DOHH2 (cell line): ENCODE measurements around the gene MLLT3.

Experiments
- H3F3A ChIP-seq: fragments of 200-600 bp; sonication (generic), shearing (Covaris generic); 2 replicates; pipeline ENCODE4 v1.6.0; 2016; ENCODE audit warnings: antibody characterized with exemption, mild to moderate bottlenecking; ENCODE audit not compliant: control insufficient read depth, insufficient read depth
- H3K27ac ChIP-seq: fragments of 200-600 bp; sonication (generic); 2 replicates; pipeline ENCODE4 v1.5.1; 2014; ENCODE audit warnings: low read depth, mild to moderate bottlenecking, low read length, moderate library complexity
- H3K27me3 ChIP-seq: fragments of 200-600 bp; sonication (generic); 2 replicates; pipeline ENCODE4 v1.6.1; 2014; ENCODE audit warnings: mild to moderate bottlenecking, low read length, mixed read lengths; ENCODE audit not compliant: control insufficient read depth
- H3K36me3 ChIP-seq: fragments of 200-600 bp; sonication (generic); 2 replicates; pipeline ENCODE4 v1.6.1; 2014; ENCODE audit warnings: mild to moderate bottlenecking, low read length, moderate library complexity, mixed read lengths; ENCODE audit not compliant: control insufficient read depth
- H3K4me1 ChIP-seq: fragments of 200-600 bp; sonication (generic); 2 replicates; pipeline ENCODE4 v1.6.1; 2014; ENCODE audit warnings: mild to moderate bottlenecking, low read length, mixed read lengths; ENCODE audit not compliant: control insufficient read depth
- H3K4me2 ChIP-seq: fragments of 200-600 bp; sonication (generic); 2 replicates; pipeline ENCODE4 v1.6.0; 2014; ENCODE audit warnings: mild to moderate bottlenecking, low read length, moderate library complexity
- H3K4me3 ChIP-seq: fragments of 200-600 bp; sonication (generic); 2 replicates; pipeline ENCODE4 v1.5.1; 2014; ENCODE audit warnings: mild to moderate bottlenecking, low read length, mixed read lengths
- H3K79me2 ChIP-seq: fragments of 200-600 bp; sonication (generic); 2 replicates; pipeline ENCODE4 v1.6.1; 2014; ENCODE audit warnings: mild to moderate bottlenecking, low read length, mixed read lengths; ENCODE audit not compliant: control insufficient read depth
- H3K9me2 ChIP-seq: fragments of 200-600 bp; sonication (generic); replicated peaks from 2 replicates; pipeline ENCODE4 v1.6.1; 2014; ENCODE audit warnings: mild to moderate bottlenecking, low read length, mixed read lengths; ENCODE audit not compliant: control insufficient read depth
- H3K9me3 ChIP-seq: fragments of 200-600 bp; sonication (generic); 2 replicates; pipeline ENCODE4 v1.6.1; 2014; ENCODE audit warnings: antibody characterized with exemption, low read length, mixed read lengths; ENCODE audit not compliant: control insufficient read depth, insufficient read depth
- H4K20me1 ChIP-seq: fragments of 200-600 bp; sonication (generic); 2 replicates; pipeline ENCODE4 v1.6.0; 2014; ENCODE audit warnings: low read depth, mild to moderate bottlenecking, antibody characterized with exemption, low read length, moderate library complexity; ENCODE audit not compliant: control insufficient read depth, insufficient read depth
- CTCF ChIP-seq: fragments of 200-600 bp; sonication (generic); IDR thresholded peaks from one replicate; pipeline ENCODE4 v1.5.1; 2014; ENCODE audit warnings: antibody characterized with exemption, mild to moderate bottlenecking, low read depth, low read length; ENCODE audit not compliant: poor library complexity, severe bottlenecking
- EZH2phosphoT487 ChIP-seq: fragments of 200-600 bp; sonication (generic); IDR thresholded peaks from 2 replicates; pipeline ENCODE4 v1.6.1; 2017; ENCODE audit warnings: borderline replicate concordance, mild to moderate bottlenecking, antibody characterized with exemption, low read length, moderate library complexity, mixed read lengths

Gene MLLT3

GRCh38 chr9:20549053-20549452, 73.2 kb downstream of the MLLT3 start:
- Histone ChIP-seq H3K27ac (no peak overlapping the region), H3K4me2 (no peak overlapping the region), H3K36me3 (no peaks in the 10 kb centered on the region), H3K79me2 (no peaks in the 10 kb centered on the region), H3K4me1 (no peaks in the 10 kb centered on the region), H3K9me2 (no peaks in the 10 kb centered on the region), H3F3A (no peaks in the 10 kb centered on the region), H3K27me3 (no peaks in the 10 kb centered on the region), H3K9me3 (no peaks in the 10 kb centered on the region), H3K4me3 (no peak overlapping the region), H4K20me1 (no peaks in the 10 kb centered on the region)
- no peak for TF ChIP-seq CTCF
- TF ChIP-seq EZH2phosphoT487 = no peak

- H3K4me1 ChIP-seq = no peaks in the 10 kb centered on the region
- H3K9me2 ChIP-seq = no peaks in the 10 kb centered on the region
- peaks cover 9% of the 10 kb centered on the region for H3K9me3 ChIP-seq
- H3K4me3 ChIP-seq = no peak overlapping the region
- H3F3A ChIP-seq = no peaks in the 10 kb centered on the region
- no peak overlapping the region for H3K4me2 ChIP-seq
- H3K79me2 ChIP-seq = no peaks in the 10 kb centered on the region
- H3K27me3 ChIP-seq = no peaks in the 10 kb centered on the region
- no peak overlapping the region for H3K27ac ChIP-seq
- no peak for TF ChIP-seq CTCF
- no peaks in the 10 kb centered on the region for H3K36me3 ChIP-seq
- H4K20me1 ChIP-seq = no peaks in the 10 kb centered on the region
Observed at GRCh38 chr9:20545023-20545622, 77.2 kb downstream of the MLLT3 start.

- Histone ChIP-seq H4K20me1 (0 out of 2 replicates have a peak, but pooled peaks cover 3% of the 10 kb centered on the region), H3K9me3 (peaks cover 15% of the 10 kb centered on the region), H3K9me2 (no peaks in the 10 kb centered on the region), H3K27ac (no peak overlapping the region), H3K4me1 (no peaks in the 10 kb centered on the region), H3K27me3 (no peaks in the 10 kb centered on the region), H3K4me3 (no peak overlapping the region), H3K79me2 (no peaks in the 10 kb centered on the region), H3K36me3 (no peaks in the 10 kb centered on the region), H3F3A (no peaks in the 10 kb centered on the region), H3K4me2 (no peak overlapping the region)
- TF ChIP-seq CTCF = no peak
- no peak for TF ChIP-seq EZH2phosphoT487
Observed at GRCh38 chr9:20540169-20540863, 82.0 kb downstream of the MLLT3 start.
